ENCODE measurements around the gene RAB11FIP5.
A peak's percentile ranks its signal among the peaks of the same experiment; 100 is the strongest.
"Not testable (repeated sequence)": the region's sequence is repeated elsewhere in the genome, so short reads cannot be mapped to it uniquely, and the experiment has no call there.

RAB11FIP5 gene

GRCh38 chr2:73112913-73113854 is at the start of gene RAB11FIP5:
RAB11FIP5 (minus strand) TSS chr2:73112948; CDS start chr2:73112777, 171 bp downstream.
- peak; percentile 96 for DNase-seq (ENCODE audit: low read depth)

GRCh38 chr2:73156539-73157124 is 43.9 kb upstream of the RAB11FIP5 start:
- DNase-seq (ENCODE audit: low read depth) = peak; percentile 84

GRCh38 chr2:73142937-73143336 is 30.2 kb upstream of the RAB11FIP5 start:
- no peak for DNase-seq (ENCODE audit: low read depth)

- no peak for DNase-seq (ENCODE audit: low read depth)
Observed at GRCh38 chr2:73141896-73142295, 29.1 kb upstream of the RAB11FIP5 start.

- no peak for DNase-seq (ENCODE audit: low read depth)
Observed at GRCh38 chr2:73135236-73135635, 22.5 kb upstream of the RAB11FIP5 start.

- DNase-seq (ENCODE audit: low read depth) = peak; percentile 70
Observed at GRCh38 chr2:73134471-73134870, 21.7 kb upstream of the RAB11FIP5 start.

GRCh38 chr2:73133566-73134197 is 20.9 kb upstream of the RAB11FIP5 start:
- DNase-seq (ENCODE audit: low read depth) = peak; percentile 35

- no peak for DNase-seq (ENCODE audit: low read depth)
Observed at GRCh38 chr2:73131807-73132206, 19.1 kb upstream of the RAB11FIP5 start.

- no peak for DNase-seq (ENCODE audit: low read depth)
Observed at GRCh38 chr2:73130790-73131189, 18.0 kb upstream of the RAB11FIP5 start.

GRCh38 chr2:73128841-73129535 is 16.2 kb upstream of the RAB11FIP5 start:
- DNase-seq (ENCODE audit: low read depth) = no peak

- DNase-seq (ENCODE audit: low read depth) = no peak
Observed at GRCh38 chr2:73122536-73122935, 9.8 kb upstream of the RAB11FIP5 start.

GRCh38 chr2:73119611-73120239 is 7.0 kb upstream of the RAB11FIP5 start:
- not testable (repeated sequence) for DNase-seq (ENCODE audit: low read depth)

- DNase-seq (ENCODE audit: low read depth) = no peak
Observed at GRCh38 chr2:73117441-73117840, 4.7 kb upstream of the RAB11FIP5 start.

GRCh38 chr2:73116182-73116960 is 3.6 kb upstream of the RAB11FIP5 start:
- no peak for DNase-seq (ENCODE audit: low read depth)

- peak; percentile 64 for DNase-seq (ENCODE audit: low read depth)
Observed at GRCh38 chr2:73114273-73114867, 1.6 kb upstream of the RAB11FIP5 start.

- peak; percentile 66 for DNase-seq (ENCODE audit: low read depth)
Observed at GRCh38 chr2:73112026-73112912, 479 bp downstream of the RAB11FIP5 start.

GRCh38 chr2:73111073-73112025 is 1.4 kb downstream of the RAB11FIP5 start:
- peak; percentile 75 for DNase-seq (ENCODE audit: low read depth)
